ENCODE data around the gene SYNC. TPM values are rescaled to one million over a fixed set of nuclear protein-coding genes. Genes with fewer than 3 reads are reported as not detected.

SYNC gene
- total and polyA plus RNA-seq, 2 experiments from 2014 or later: 6.8 to 9.0 TPM

DNA sequence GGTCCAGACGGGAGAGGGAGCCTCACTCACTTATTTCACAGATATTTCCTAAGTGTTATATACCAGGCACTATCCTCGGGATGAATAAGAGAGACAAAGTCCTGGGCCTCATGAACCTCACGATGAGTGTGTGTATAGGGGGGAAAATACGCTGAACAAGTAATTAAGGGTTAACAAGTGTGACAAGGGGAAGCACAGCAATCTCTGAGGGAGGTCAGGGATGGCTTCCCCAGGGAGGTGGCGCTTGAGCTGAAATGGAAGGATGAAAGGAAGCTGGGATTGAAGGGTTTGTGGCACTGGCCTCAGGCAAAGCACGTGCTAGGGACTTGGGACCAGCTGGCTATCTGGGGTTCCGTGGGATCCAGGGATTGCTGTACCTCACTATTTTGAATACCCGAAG is 46.4 kb upstream of the SYNC start:
- 84% methylated on average over 8 of the region's 8 CpGs for WGBS (ENCODE audit: low lambda C conversion rate, missing lambda C conversion rate)
- Histone ChIP-seq H3K27me3 (no peaks in the 10 kb centered on the region), H3K9me2 (replicated peaks; ENCODE audit: insufficient read depth) (no peaks in the 10 kb centered on the region), H2AFZ (no peak overlapping the region), H4K20me1 (ENCODE audit: insufficient read depth, poor library complexity, severe bottlenecking) (peaks cover 24% of the 10 kb centered on the region), H3K4me1 (ENCODE audit: insufficient read depth) (peaks cover 11% of the 10 kb centered on the region), H3K79me2 (peaks cover 92% of the 10 kb centered on the region), H3K4me2 (no peak overlapping the region), H3K9me3 (ENCODE audit: low read depth) (no peaks in the 10 kb centered on the region), H3K36me3 (replicated peaks; ENCODE audit: insufficient read depth, low read depth) (no peaks in the 10 kb centered on the region), H3K27ac (no peak overlapping the region), H3K4me3 (no peak overlapping the region)
- no peak for DNase-seq (ENCODE audit: low spot score)
- TF ChIP-seq EZH2phosphoT487 (IDR thresholded peaks at IDR 0.05; ENCODE audit: low read depth, severe bottlenecking, unreplicated experiment): no peak
- no peak for TF ChIP-seq EZH2 (IDR thresholded peaks at IDR 0.05; ENCODE audit: borderline replicate concordance)
- TF ChIP-seq CTCF (IDR thresholded peaks at IDR 0.05; ENCODE audit: poor library complexity): no peak

GRCh38 chr1:32748348-32748747 is 45.8 kb upstream of the SYNC start:
- H4K20me1 ChIP-seq (ENCODE audit: insufficient read depth, poor library complexity, severe bottlenecking): peaks cover 27% of the 10 kb centered on the region
- TF ChIP-seq CTCF (IDR thresholded peaks at IDR 0.05; ENCODE audit: poor library complexity) (no peak), EZH2 (IDR thresholded peaks at IDR 0.05; ENCODE audit: borderline replicate concordance) (no peak), EZH2phosphoT487 (IDR thresholded peaks at IDR 0.05; ENCODE audit: low read depth, severe bottlenecking, unreplicated experiment) (no peak)
- no peak overlapping the region for H2AFZ ChIP-seq
- H3K27me3 ChIP-seq: no peaks in the 10 kb centered on the region
- H3K9me2 ChIP-seq (replicated peaks; ENCODE audit: insufficient read depth): no peaks in the 10 kb centered on the region
- H3K4me1 ChIP-seq (ENCODE audit: insufficient read depth): peaks cover 15% of the 10 kb centered on the region
- no peaks in the 10 kb centered on the region for H3K9me3 ChIP-seq (ENCODE audit: low read depth)
- H3K4me3 ChIP-seq: no peak overlapping the region
- WGBS (ENCODE audit: low lambda C conversion rate, missing lambda C conversion rate): 90% methylated on average over 4 of the region's 4 CpGs
- DNase-seq (ENCODE audit: low spot score): no peak
- no peak overlapping the region for H3K27ac ChIP-seq
- no peaks in the 10 kb centered on the region for H3K36me3 ChIP-seq (replicated peaks; ENCODE audit: insufficient read depth, low read depth)
- H3K4me2 ChIP-seq: no peak overlapping the region
- peaks cover 95% of the 10 kb centered on the region for H3K79me2 ChIP-seq

DNA sequence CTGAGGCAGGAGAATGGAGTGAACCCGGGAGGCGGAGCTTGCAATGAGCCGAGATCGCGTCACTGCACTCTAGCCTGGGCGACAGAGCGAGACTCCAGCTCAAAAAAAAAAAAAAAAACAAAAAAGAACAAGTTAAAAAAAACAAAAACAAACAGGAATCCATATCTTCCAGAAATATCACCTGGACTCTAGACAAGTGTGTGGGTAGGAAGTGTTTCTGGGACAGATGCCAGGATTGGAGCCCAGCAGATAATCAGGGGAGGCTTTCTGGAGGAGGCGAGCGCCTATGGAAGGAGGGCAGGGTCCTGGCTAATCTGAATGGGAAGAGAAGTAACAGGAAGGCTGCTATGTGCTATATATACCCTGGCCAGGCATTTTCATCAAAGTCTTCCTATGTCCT is 43.6 kb upstream of the SYNC start:
- H3K4me2 ChIP-seq: no peak overlapping the region
- H3K4me1 ChIP-seq (ENCODE audit: insufficient read depth): peaks cover 19% of the 10 kb centered on the region
- H3K4me3 ChIP-seq: no peak overlapping the region
- WGBS (ENCODE audit: low lambda C conversion rate, missing lambda C conversion rate): 90% methylated on average over 9 of the region's 9 CpGs
- peaks cover 29% of the 10 kb centered on the region for H4K20me1 ChIP-seq (ENCODE audit: insufficient read depth, poor library complexity, severe bottlenecking)
- no peaks in the 10 kb centered on the region for H3K36me3 ChIP-seq (replicated peaks; ENCODE audit: insufficient read depth, low read depth)
- peaks cover 81% of the 10 kb centered on the region for H3K79me2 ChIP-seq
- no peaks in the 10 kb centered on the region for H3K9me3 ChIP-seq (ENCODE audit: low read depth)
- H3K9me2 ChIP-seq (replicated peaks; ENCODE audit: insufficient read depth): no peaks in the 10 kb centered on the region
- no peak overlapping the region for H3K27ac ChIP-seq
- TF ChIP-seq CTCF (IDR thresholded peaks at IDR 0.05; ENCODE audit: poor library complexity) (no peak), EZH2phosphoT487 (IDR thresholded peaks at IDR 0.05; ENCODE audit: low read depth, severe bottlenecking, unreplicated experiment) (no peak), EZH2 (IDR thresholded peaks at IDR 0.05; ENCODE audit: borderline replicate concordance) (no peak)
- H3K27me3 ChIP-seq: no peaks in the 10 kb centered on the region
- no peak overlapping the region for H2AFZ ChIP-seq
- no peak for DNase-seq (ENCODE audit: low spot score)

- H3K27ac ChIP-seq: peak overlapping the region; percentile 94
- peak overlapping the region; percentile 78 for H3K4me2 ChIP-seq
Observed at GRCh38 chr1:32744071-32744425, 41.5 kb upstream of the SYNC start.

More at GRCh38 chr1:32744071-32744425, 41.5 kb upstream of the SYNC start:
- H3K4me1 ChIP-seq (ENCODE audit: insufficient read depth): peaks cover 24% of the 10 kb centered on the region
- TF ChIP-seq CTCF (IDR thresholded peaks at IDR 0.05; ENCODE audit: poor library complexity) (no peak), EZH2phosphoT487 (IDR thresholded peaks at IDR 0.05; ENCODE audit: low read depth, severe bottlenecking, unreplicated experiment) (no peak), EZH2 (IDR thresholded peaks at IDR 0.05; ENCODE audit: borderline replicate concordance) (no peak)
- H4K20me1 ChIP-seq (ENCODE audit: insufficient read depth, poor library complexity, severe bottlenecking): peaks cover 26% of the 10 kb centered on the region
- H2AFZ ChIP-seq: no peak overlapping the region
- no peaks in the 10 kb centered on the region for H3K9me2 ChIP-seq (replicated peaks; ENCODE audit: insufficient read depth)
- H3K4me3 ChIP-seq: no peak overlapping the region
- peaks cover 61% of the 10 kb centered on the region for H3K79me2 ChIP-seq
- H3K27me3 ChIP-seq: no peaks in the 10 kb centered on the region
- no peaks in the 10 kb centered on the region for H3K9me3 ChIP-seq (ENCODE audit: low read depth)
- no peak for DNase-seq (ENCODE audit: low spot score)
- H3K36me3 ChIP-seq (replicated peaks; ENCODE audit: insufficient read depth, low read depth): no peaks in the 10 kb centered on the region
